ENCODE measurements around the gene TMEM17.

Gene TMEM17

DNA sequence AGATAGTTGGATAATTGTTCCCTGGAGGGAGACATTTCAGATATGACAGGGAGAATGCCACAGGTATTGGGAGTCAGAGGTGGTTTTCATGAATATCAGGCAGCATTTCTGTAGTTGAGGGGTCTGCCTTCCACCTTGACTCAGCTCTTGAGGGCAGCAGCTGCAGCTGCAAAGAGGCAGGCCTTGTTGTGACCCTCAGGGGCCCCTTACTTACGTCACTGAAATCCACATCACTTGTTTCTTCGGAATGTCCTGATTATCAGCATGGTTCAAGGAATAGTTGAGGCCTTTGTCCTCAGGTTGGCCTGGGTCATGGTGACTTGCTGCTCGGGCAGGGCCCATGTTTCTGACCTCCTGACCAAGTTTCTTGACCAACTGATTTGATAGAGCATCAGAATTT is 46.9 kb downstream of the TMEM17 start:
- no peak for DNase-seq (ENCODE audit: extremely low spot score, insufficient read length, low read depth)
- FAIRE-seq = no peak

DNA sequence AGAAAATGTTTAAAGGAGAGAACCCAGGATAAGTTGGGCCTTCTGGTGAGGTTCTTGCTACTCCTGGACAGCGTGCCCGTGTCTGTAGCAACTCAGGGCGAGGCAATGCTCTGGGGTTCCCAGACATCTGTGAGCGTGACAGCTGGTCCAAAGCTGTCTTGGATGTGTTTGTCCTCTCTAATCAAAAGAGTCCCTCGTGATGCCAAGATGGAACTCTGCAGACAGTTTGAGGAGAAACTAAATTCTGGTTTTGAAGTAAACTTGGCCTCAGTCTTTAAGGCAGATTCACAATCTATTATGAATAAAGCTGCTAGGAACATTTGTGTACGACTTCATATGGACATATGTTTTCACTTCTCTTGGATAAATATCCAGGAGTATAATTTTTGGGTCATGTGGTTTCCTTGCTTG is 47.3 kb downstream of the TMEM17 start:
- FAIRE-seq (no peak), DNase-seq (ENCODE audit: extremely low spot score, insufficient read length, low read depth) (no peak)

DNA sequence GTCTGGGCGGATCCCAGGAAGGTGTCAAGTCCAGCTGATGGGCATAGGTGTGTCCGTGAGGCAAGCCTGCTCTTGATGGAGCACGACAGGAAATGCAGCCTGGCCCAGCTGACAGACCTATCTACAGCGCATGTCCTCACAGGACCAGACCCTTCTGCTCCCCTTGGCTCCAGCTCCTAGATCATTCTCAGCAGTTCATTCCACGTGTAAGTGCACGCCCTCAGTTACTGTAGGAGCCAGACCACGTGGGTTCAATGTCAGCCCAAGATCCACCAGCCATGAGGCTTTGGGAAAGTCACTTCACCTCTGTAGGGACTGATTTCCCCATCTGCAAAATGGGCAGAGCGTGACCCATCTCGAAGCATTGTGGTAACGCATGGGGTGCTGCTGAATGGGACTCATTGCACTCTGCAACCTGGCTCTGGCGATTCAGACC is 47.8 kb downstream of the TMEM17 start:
- FAIRE-seq (no peak), DNase-seq (ENCODE audit: extremely low spot score, insufficient read length, low read depth) (no peak)

DNA sequence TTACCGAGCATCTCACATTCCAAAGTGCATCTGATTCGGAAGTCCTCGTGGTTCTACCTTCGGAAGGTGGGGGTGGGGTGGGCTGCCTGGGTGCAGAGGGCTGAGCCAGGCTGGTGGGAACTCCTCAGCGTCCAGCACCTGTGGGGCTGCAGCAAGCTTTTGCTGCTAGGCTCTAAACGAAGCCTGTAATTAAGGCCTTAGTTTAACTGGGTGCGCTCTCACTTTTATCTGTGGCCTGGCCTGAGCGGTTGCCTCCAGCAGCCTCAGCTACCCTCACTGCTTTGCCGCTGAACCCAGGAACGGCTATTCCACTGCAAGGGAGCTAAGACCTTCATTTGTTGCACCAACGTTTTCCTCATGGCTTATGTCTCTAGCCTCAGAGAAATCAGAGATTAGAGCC is 48.4 kb downstream of the TMEM17 start:
- FAIRE-seq = no peak
- DNase-seq (ENCODE audit: extremely low spot score, insufficient read length, low read depth) = no peak

DNA sequence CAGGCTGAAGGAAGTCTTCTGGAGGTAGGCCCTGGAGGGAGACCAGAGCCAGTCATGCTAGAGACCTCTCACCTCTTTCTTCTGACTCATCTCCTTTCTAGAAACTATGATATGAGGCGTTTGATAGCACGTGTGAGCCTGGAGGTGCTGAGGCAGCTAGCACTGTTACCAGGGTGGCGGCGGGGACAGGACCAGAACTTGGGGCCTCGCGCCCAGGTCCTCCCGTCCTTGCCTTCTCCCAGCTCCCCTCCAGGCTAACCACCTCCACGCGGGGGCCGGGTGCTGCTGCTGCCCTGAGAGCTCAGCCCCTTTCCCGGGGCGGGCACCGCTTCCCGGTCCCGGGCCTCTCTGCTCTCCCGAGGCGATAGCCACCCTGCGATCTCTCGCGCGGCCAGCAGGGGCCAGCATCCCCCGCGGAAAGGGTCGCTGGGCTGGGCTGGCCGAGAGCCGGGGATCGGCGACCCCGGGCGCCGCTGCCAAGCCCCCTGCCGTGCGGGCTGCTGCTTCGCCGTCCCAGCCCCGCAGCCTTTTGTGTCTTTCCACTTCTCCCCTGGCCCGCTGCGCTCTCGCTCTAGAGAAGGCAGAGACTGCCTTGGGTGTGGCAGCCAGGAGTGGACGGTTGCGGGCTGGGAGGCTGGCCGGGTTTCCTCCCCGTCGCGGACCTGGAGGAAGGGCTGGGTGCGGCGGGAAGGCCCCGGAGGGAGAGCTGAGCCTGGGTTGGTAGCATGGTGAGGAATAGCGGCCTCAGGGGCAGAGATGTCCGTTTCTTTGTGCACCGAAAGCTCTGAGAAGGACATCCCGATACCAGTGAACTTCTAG is 49.1 kb downstream of the TMEM17 start:
- DNase-seq (ENCODE audit: extremely low spot score, insufficient read length, low read depth) = peak; percentile 74
- FAIRE-seq = peak; percentile 70

DNA sequence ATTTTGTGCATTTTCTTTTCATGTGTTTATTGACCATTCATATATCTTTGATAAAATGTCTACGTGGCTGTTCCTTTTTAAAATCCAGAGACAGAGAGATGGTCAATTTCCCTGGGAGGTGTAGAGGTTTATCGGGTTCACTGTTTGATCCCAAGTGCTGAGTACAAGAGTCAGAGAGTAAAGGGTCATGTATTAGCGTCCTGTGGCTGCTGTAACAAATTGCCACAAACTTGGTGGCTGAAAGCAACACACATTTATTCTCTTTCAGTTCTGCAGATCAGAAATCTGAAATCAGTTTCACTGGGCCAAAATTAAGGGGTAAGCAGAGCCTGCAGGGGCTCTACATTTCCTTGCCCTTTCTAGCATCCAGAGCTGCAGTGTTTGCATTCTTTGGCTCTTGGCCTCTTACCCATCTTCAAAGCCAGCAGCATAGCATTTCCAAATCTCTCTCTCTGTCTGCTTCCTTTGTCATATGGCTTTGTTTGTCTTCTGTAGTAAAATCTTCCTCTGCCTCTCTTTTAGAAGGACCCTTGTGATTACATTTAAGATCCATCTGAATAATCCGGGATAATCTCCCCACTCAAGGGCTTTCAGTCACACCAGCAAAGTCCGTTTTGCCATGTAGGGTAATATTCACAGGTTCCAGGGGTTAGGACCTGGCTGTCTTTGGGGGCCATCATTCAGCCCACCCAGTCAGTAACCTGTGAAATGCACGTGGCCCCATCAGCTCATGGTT is 49.9 kb downstream of the TMEM17 start:
- no peak for FAIRE-seq
- no peak for DNase-seq (ENCODE audit: extremely low spot score, insufficient read length, low read depth)

DNA sequence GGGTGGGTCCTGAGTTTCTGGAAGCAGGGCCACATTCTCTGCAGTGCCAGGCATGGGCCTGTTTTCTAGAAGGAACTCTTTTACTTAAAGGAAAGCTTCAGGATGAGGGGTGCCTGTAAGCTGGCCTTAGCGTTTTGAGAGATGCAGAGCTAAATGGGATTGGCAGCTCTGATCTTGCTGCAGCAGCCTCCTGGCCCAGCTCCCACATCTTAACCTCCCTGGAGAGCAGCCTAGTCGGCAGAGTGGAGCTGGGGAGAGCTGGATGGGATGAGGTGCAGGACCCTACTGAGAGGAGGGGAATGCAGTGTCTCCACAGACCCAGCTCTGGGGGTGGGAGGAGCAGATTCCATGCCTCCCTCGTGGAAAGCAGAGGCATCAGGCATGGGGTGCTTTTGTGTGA is 52.0 kb downstream of the TMEM17 start:
- no peak for FAIRE-seq
- DNase-seq (ENCODE audit: extremely low spot score, insufficient read length, low read depth) = no peak

DNA sequence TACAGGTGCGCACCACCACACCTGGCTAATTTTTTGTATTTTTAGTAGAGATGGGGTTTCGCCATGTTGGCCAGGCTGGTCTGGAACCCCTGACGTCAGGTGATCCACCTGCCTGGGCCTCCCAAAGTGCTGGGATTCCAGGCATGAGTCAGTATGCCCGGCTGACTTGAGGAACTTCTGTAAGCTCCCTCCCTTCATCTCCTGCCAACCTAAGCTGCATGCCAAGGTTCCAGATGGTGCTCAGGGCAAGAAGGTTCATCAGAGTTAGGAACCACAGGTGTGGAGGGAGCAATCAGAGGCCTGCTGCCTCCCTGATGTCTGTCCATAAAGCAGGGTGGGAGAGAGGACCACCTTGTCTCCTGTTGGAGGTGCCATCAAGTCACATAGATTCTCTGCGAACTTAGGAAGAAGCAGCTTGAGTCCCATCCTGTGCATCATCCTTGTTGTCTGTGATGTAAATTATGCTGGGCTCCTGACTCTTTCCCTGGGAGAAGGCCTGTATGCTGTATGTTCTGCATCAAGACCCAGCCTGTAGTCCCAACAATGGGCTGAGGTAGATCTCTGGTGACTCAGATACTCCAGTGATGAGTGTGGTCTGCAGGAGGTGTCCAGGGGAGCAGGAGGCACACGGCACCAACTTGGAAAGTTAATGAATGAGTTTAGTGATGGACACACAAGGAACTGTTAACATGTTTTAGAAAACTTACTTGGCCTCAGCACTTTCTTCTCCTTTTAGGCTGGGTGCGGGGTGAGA is 53.1 kb downstream of the TMEM17 start:
- FAIRE-seq (no peak), DNase-seq (ENCODE audit: extremely low spot score, insufficient read length, low read depth) (no peak)

DNA sequence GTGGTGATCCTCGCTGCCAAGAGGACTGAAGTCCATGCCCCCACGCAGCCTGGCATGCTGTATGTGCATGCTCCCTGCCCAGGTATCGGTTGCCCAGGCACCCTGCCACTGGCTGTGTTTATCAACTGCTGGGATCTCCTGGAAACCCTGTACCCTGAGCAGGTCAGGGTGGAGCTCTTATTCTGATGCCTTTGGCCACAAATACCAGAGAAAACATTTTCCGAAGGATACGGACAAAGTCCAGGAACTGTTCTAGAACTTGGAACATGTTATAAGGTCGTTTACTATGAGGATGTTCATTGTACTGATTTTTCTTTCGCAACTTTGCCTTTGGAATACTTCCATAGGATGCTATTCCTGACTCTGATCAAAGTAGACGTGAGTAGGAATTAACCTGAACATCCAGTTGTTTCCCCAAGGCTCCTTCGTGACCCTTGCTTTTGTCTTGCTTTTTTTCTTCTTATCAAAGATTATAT is 55.2 kb downstream of the TMEM17 start:
- DNase-seq (ENCODE audit: extremely low spot score, insufficient read length, low read depth) (no peak), FAIRE-seq (no peak)

All from GM18507 (cell line).